K562 (cell line): Measurements from ENCODE around the gene RRAS. TPM values are rescaled to one million over a fixed set of nuclear protein-coding genes. Genes with fewer than 3 reads are reported as not detected.

ENCODE experiments used
- ATAC-seq: fragments of 200-7000 bp; cut with Tn5 transposase; 3 replicates; pipeline ENCODE4 v1.9.1; 2020; ENCODE audit warnings: moderate library complexity
- BruUV-seq: library from RNA; stranded (reverse); fragments of 400-500 nt; replicated peaks from 2 replicates; lab custom pipeline; 2021; lab: Mats Ljungman, UMichigan
- CTCF ChIA-PET: fragments of 300-600 bp; formaldehyde crosslinking; extraction: SDS; loops from one replicate; lab custom pipeline; 2021; ENCODE audit warnings: low intra/inter-chr PET ratio; lab: Yijun Ruan, JAX
- POLR2A ChIA-PET: fragments of 300-600, 350-650 bp; sonication (Branson Sonifier 250); formaldehyde crosslinking; extraction: SDS; loops from one replicate; lab custom pipeline; 2021; ENCODE audit warnings: antibody characterized with exemption, inconsistent platforms; lab: Yijun Ruan, JAX
- DNase-seq, 4 experiments: peaks; one replicate each; pipeline versions ENCODE4 v3.0.0 to v3.0.0-alpha.2; 2011 to 2018; ENCODE audit warnings: low spot score in 3 of 4, mixed read lengths in 3 of 4; ENCODE audit errors: extremely low read depth in 1 of 4
- FAIRE-seq: peaks from 2 replicates; lab custom pipeline; 2011; peaks lifted over from hg19 to GRCh38; lab: Jason Lieb, UNC
- H2AFZ ChIP-seq: 2 replicates; pipeline ENCODE4 v1.6.0; 2011; ENCODE audit warnings: low read depth, low read length, control low read depth, inconsistent platforms
- H3K27ac ChIP-seq: fragments of 200-600 bp; 3 replicates; pipeline ENCODE4 v1.8.0; 2011; ENCODE audit warnings: low read depth, mild to moderate bottlenecking, control low read depth, inconsistent platforms, low read length, moderate library complexity, mixed read lengths; ENCODE audit errors: extremely low read depth
- H3K27me3 ChIP-seq, 2 experiments: fragments of 300-600 bp in 1 of 2; 2 replicates in 1 of 2; 3 replicates in 1 of 2; pipeline versions ENCODE4 v1.6.0 to v1.8.0; 2011; ENCODE audit warnings: inconsistent platforms in 2 of 2, low read length in 2 of 2, mild to moderate bottlenecking in 1 of 2, mixed read lengths in 1 of 2, moderate library complexity in 1 of 2; ENCODE audit not compliant: control insufficient read depth in 2 of 2, insufficient read depth in 2 of 2
- H3K36me3 ChIP-seq: fragments of 300-600 bp; 3 replicates; pipeline ENCODE4 v1.8.0; 2011; ENCODE audit warnings: mild to moderate bottlenecking, low read length, inconsistent platforms; ENCODE audit not compliant: control insufficient read depth, insufficient read depth
- H3K4me1 ChIP-seq, 2 experiments: fragments of 200-600 bp in 1 of 2; replicated peaks in 1 of 2; 2 replicates in 1 of 2; 3 replicates in 1 of 2; pipeline versions ENCODE4 v1.5.1 to v1.8.0; 2011; ENCODE audit warnings: inconsistent platforms in 2 of 2, low read length in 2 of 2, mild to moderate bottlenecking in 1 of 2, mixed read lengths in 1 of 2, moderate library complexity in 1 of 2; ENCODE audit not compliant: control insufficient read depth in 2 of 2, insufficient read depth in 2 of 2
- H3K4me2 ChIP-seq: 2 replicates; pipeline ENCODE4 v1.6.1; 2011; ENCODE audit warnings: low read length, control low read depth, inconsistent platforms, mixed read lengths; ENCODE audit not compliant: insufficient read depth
- H3K4me3 ChIP-seq: fragments of 200-600 bp; sonication (generic), shearing (Covaris generic); 2 replicates; pipeline ENCODE4 v1.5.1; 2016; ENCODE audit warnings: control low read depth, inconsistent platforms
- H3K79me2 ChIP-seq: fragments of 200-600 bp; 3 replicates; pipeline ENCODE4 v1.8.0; 2011; ENCODE audit warnings: low read length, inconsistent platforms; ENCODE audit not compliant: control insufficient read depth, insufficient read depth
- H3K9ac ChIP-seq, 2 experiments: 2 replicates each; pipeline versions ENCODE4 v1.6.0 to v1.6.1; 2011; ENCODE audit warnings: low read depth in 2 of 2, low read length in 2 of 2, control low read depth in 1 of 2, inconsistent platforms in 1 of 2, mild to moderate bottlenecking in 1 of 2, mixed read lengths in 1 of 2; ENCODE audit not compliant: insufficient read depth in 1 of 2
- H3K9me1 ChIP-seq: one replicate; pipeline ENCODE4 v1.6.0; 2011; ENCODE audit warnings: inconsistent platforms, mild to moderate bottlenecking, low read length, moderate library complexity; ENCODE audit not compliant: control insufficient read depth, insufficient read depth
- H3K9me3 ChIP-seq: replicated peaks from 2 replicates; pipeline ENCODE4 v1.5.1; 2011; ENCODE audit warnings: low read depth, low read length, inconsistent platforms; ENCODE audit not compliant: control insufficient read depth, insufficient read depth
- H4K20me1 ChIP-seq: replicated peaks from 2 replicates; pipeline ENCODE4 v1.6.1; 2011; ENCODE audit warnings: low read length, inconsistent platforms, mixed read lengths; ENCODE audit not compliant: control insufficient read depth, insufficient read depth
- ADNP ChIP-seq: fragments of 200-800 bp; sonication (Bioruptor generic); IDR thresholded peaks from 2 replicates; pipeline ENCODE4 v1.6.1; 2016; ENCODE audit warnings: missing genetic modification characterization, missing compliant biosample characterization
- HNRNPK ChIP-seq: fragments of 200-400 bp; formaldehyde crosslinking; IDR thresholded peaks from one replicate; pipeline ENCODE4 v1.6.1; 2018; ENCODE audit warnings: mild to moderate bottlenecking, low read depth, low read length; ENCODE audit not compliant: poor library complexity, severe bottlenecking
- KDM1A ChIP-seq, 2 experiments: fragments of 450-650 bp; IDR thresholded peaks; 2 replicates each; pipeline ENCODE4 v1.6.1; 2016; ENCODE audit warnings: mild to moderate bottlenecking in 2 of 2
- KLF1 ChIP-seq: fragments of 450-650 bp; IDR thresholded peaks from 2 replicates; pipeline ENCODE4 v1.6.1; 2016; ENCODE audit warnings: missing genetic modification characterization, missing compliant biosample characterization
- NFRKB ChIP-seq: fragments of 450-650 bp; IDR thresholded peaks from 2 replicates; pipeline ENCODE4 v1.6.1; 2016; ENCODE audit warnings: low read depth
- TSC22D4 ChIP-seq: fragments of 450-650 bp; IDR thresholded peaks from 2 replicates; pipeline ENCODE4 v1.6.1; 2016; ENCODE audit warnings: missing genetic modification characterization, missing biosample characterization, control low read depth
- U2AF2 ChIP-seq: fragments of 200-400 bp; formaldehyde crosslinking; optimal IDR thresholded peaks from 2 replicates; pipeline ENCODE3; 2017; ENCODE audit warnings: low read depth, mild to moderate bottlenecking, low read length
- ZNF121 ChIP-seq: sonication (generic); formaldehyde crosslinking; conservative IDR thresholded peaks from 2 replicates; pipeline ENCODE4 v1.8.0; 2022; ENCODE audit warnings: missing genetic modification reagents
- WGBS: fragments of 100-300 bp; shearing (Covaris generic); methylation state at CpG from one replicate; pipeline ENCODE4 v1.1.6; 2016; ENCODE audit warnings: low coverage, mixed read lengths; ENCODE audit not compliant: insufficient coverage; ENCODE audit errors: missing lambda C conversion rate; 5-methylcytosine and 5-hydroxymethylcytosine counted together
- in situ Hi-C: fragments of 300-500 bp; cut with MboI; formaldehyde crosslinking; loops from 4 replicates; pipeline ENCODE4 v1.15.0; 2018; ENCODE audit warnings: inconsistent platforms, mixed read lengths
- intact Hi-C: fragments of 100-400 bp; cut with micrococcal nuclease; formaldehyde crosslinking; loops from 2 replicates; pipeline ENCODE4 v1.14.2; 2022
- polyA plus RNA-seq, 8 experiments: library from polyadenylated mRNA; depleted of rRNA in 4 of 8; stranded (reverse) in 5 of 8; unstranded in 3 of 8; fragments of >200 nt; fragmentation: Nextera tagmentation in 2 of 8; fragmentation: Illumina TruSeq in 1 of 8; extraction: Ambion mirVana in 2 of 8; extraction: Trizol in 1 of 8; gene quantifications; 2 replicates each; pipeline versions ENCODE4 v1.2.1 to v1.2.3, GENCODE V29; 2011 to 2014; ENCODE audit warnings: inconsistent platforms in 1 of 8, missing spikeins in 1 of 8
- total RNA-seq, 7 experiments: library from RNA; depleted of rRNA in 6 of 7; stranded (reverse); fragments of >200 nt in 6 of 7; fragmentation: Illumina TruSeq in 2 of 7; extraction: Trizol in 2 of 7; gene quantifications; 2 replicates each; pipeline versions ENCODE4 v1.2.1 to v1.2.3, GENCODE V29; 2011 to 2021; ENCODE audit warnings: low replicate concordance in 1 of 7
- TF ChIP-seq, protein P1 (sequence below): sonication (generic); formaldehyde crosslinking; IDR thresholded peaks from 2 replicates; pipeline ENCODE4 v1.8.0; 2022; ENCODE audit warnings: missing genetic modification reagents, mild to moderate bottlenecking, borderline replicate concordance

Gene RRAS
- total and polyA plus RNA-seq, 9 of the 15 experiments (the other 6 are each of a cell fraction or from before 2014, with no cell fraction given): 0.70 to 17.3 (median 8.2) TPM

DNA sequence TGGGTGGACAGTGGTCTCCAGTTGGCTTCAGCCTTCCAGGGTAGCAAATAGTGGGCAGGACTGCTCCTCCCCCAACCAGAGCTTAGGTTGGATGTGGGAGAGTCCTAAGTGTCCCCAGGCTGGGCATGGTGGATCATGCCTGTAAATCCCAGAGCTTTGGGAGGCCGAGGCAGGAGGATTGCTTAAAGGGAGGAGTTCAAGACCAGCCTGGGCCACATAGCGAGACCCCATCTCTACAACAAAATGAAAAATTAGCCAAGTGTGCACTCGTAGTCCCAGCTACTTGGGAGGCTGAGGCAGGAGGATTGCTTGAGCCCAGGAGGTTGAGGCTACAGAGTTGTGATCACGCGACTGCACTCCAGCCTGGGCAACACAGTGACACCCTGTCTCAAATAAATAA, 7.4 kb downstream of the RRAS start:
- ATAC-seq (no peak), DNase-seq (no peak), FAIRE-seq (peak; percentile 35)
- ChIA-PET POLR2A (interaction anchor here (0.6 kb wide), 1 partner anchor 35 kb away, joined by 3 read pairs; no protein-coding TSS in a partner anchor), CTCF (no interaction called here)
- Histone ChIP-seq H4K20me1 (no peaks in the 10 kb centered on the region), H3K27ac (no peak overlapping the region), H2AFZ (no peak overlapping the region), H3K9me1 (no peaks in the 10 kb centered on the region), H3K9me3 (no peaks in the 10 kb centered on the region), H3K27me3 (no peaks in the 10 kb centered on the region), H3K79me2 (no peaks in the 10 kb centered on the region), H3K36me3 (no peaks in the 10 kb centered on the region; the same call in 2 of the 3 replicates), H3K4me1 (peaks cover 6 to 23% of the 10 kb centered on the region in 2 experiments; a peak in 3 of 5 replicates), H3K4me3 (no peak overlapping the region), H3K4me2 (no peak overlapping the region), H3K9ac (peak overlapping the region in 1 of 2 experiments; percentile 29; a peak in 1 of 4 replicates)
- 85% methylated on average over 5 of the region's 5 CpGs for WGBS
- TF ChIP-seq HNRNPK: no peak
- TF ChIP-seq ZNF121 (CRISPR knock-in tag): peak; percentile 56; the same call in 1 of the 2 replicates
- in situ Hi-C loops: no loop called here
- intact Hi-C loops: no loop called here
- BruUV-seq: no TSS peak

DNA sequence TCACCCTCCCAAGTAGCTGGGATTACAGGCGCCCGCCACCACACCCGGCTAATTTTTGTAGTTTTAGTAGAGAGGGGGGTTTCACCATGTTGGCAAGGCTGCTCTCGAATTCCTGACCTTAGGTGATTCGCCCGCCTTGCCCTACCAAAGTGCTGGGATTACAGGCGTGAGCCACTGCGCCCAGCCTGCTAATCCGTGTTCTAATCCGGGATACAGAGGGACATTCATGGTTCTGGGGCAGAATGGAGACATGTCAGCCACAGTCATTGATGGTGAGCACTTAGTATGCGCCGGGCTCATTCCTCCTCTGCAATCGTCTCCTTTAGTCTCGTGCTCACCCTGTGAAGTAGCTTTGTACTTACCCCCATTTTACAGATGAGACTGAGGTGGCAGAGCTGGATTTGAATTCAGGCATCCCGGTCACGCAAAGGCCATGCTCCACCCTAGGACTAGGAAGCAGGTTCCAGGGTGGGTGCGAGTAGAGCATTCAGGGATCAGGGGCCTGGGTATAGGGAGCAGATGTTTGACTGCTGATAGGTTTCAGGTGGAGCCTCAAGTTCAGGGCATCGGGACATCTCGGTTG, 8.2 kb downstream of the RRAS start:
- Histone ChIP-seq H4K20me1 (no peaks in the 10 kb centered on the region), H3K9me3 (no peaks in the 10 kb centered on the region), H3K79me2 (no peaks in the 10 kb centered on the region), H3K9ac (peak overlapping the region in 1 of 2 experiments; percentile 48; a peak in 1 of 4 replicates), H3K4me2 (no peak overlapping the region; the same call in 1 of the 2 replicates), H2AFZ (no peak overlapping the region), H3K27ac (no peak overlapping the region), H3K4me1 (peaks cover 6 to 19% of the 10 kb centered on the region in 2 experiments; a peak in 3 of 5 replicates), H3K36me3 (peaks cover 6% of the 10 kb centered on the region; the same call in 1 of the 3 replicates), H3K27me3 (no peaks in the 10 kb centered on the region), H3K4me3 (no peak overlapping the region), H3K9me1 (no peaks in the 10 kb centered on the region)
- WGBS: 72% methylated on average over 19 of the region's 19 CpGs
- peak in 1 of 4 experiments; percentile 49 for DNase-seq
- FAIRE-seq: peak; percentile 61
- ChIA-PET POLR2A (interaction anchor here (1.0 to 1.3 kb wide), 2 partner anchors 9 to 11 kb away, joined by 3 to 5 read pairs; partner anchors contain the start of gene RRAS), CTCF (no interaction called here)
- in situ Hi-C loops (no loop called here), intact Hi-C loops (no loop called here)
- BruUV-seq: no TSS peak
- no peak for ATAC-seq
- TF ChIP-seq, protein P1, sequence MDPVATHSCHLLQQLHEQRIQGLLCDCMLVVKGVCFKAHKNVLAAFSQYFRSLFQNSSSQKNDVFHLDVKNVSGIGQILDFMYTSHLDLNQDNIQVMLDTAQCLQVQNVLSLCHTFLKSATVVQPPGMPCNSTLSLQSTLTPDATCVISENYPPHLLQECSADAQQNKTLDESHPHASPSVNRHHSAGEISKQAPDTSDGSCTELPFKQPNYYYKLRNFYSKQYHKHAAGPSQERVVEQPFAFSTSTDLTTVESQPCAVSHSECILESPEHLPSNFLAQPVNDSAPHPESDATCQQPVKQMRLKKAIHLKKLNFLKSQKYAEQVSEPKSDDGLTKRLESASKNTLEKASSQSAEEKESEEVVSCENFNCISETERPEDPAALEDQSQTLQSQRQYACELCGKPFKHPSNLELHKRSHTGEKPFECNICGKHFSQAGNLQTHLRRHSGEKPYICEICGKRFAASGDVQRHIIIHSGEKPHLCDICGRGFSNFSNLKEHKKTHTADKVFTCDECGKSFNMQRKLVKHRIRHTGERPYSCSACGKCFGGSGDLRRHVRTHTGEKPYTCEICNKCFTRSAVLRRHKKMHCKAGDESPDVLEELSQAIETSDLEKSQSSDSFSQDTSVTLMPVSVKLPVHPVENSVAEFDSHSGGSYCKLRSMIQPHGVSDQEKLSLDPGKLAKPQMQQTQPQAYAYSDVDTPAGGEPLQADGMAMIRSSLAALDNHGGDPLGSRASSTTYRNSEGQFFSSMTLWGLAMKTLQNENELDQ: no peak
- TF ChIP-seq U2AF2 (no peak), KLF1 (no peak), NFRKB (no peak), TSC22D4 (tag) (no peak), ADNP (0 out of 2 replicates have a peak, but pooled peaks have one; percentile 20), KDM1A (IDR thresholded peaks at IDR 0.05) (0 out of 4 replicates have a peak, but pooled peaks of 1 of the 2 experiments have one; percentile 21)
